Right atrium auricular region (tissue), 2 donors: ENCODE data around the gene ZMYND19. TPM values are rescaled to one million over a fixed set of nuclear protein-coding genes. Genes with fewer than 3 reads are reported as not detected.

Experiments
- DNase-seq: peaks from one replicate; pipeline ENCODE4 v3.0.0-alpha.2; 2019; ENCODE audit warnings: low spot score
- H3K27ac ChIP-seq, 2 donors: fragments of 200-600 bp; sonication (generic); 1 replicate in 1 of 2; 2 replicates in 1 of 2; pipeline ENCODE4 v1.5.1; 2016 to 2019
- H3K27me3 ChIP-seq, 2 donors: fragments of 200-600 bp; sonication (generic); one replicate each; pipeline versions ENCODE4 v1.5.1 to v1.6.0; 2017 to 2019
- H3K36me3 ChIP-seq: fragments of 200-600 bp; sonication (generic); one replicate; pipeline ENCODE4 v1.5.1; 2016
- H3K4me1 ChIP-seq, 2 donors: fragments of 200-600 bp; sonication (generic); one replicate each; pipeline versions ENCODE4 v1.5.1 to v1.6.0; 2017 to 2019
- H3K4me3 ChIP-seq, 2 donors: fragments of 200-600 bp; sonication (generic); 1 replicate in 1 of 2; 2 replicates in 1 of 2; pipeline ENCODE4 v1.5.1; 2017 to 2019; ENCODE audit warnings: mild to moderate bottlenecking in 1 of 2, moderate library complexity in 1 of 2
- H3K9me3 ChIP-seq, 2 donors: fragments of 200-600 bp; sonication (generic); one replicate each; pipeline ENCODE4 v1.5.1; 2019
- total RNA-seq, 2 donors: library from RNA; depleted of rRNA; stranded (reverse); fragments of >200 nt; gene quantifications; one replicate each; pipeline ENCODE4 v1.1.0, GENCODE V29; 2016
- TF ChIP-seq, protein P1 (sequence below), 2 donors: fragments of 200-600 bp; sonication (generic); IDR thresholded peaks; one replicate each; pipeline ENCODE4 v1.5.1; 2019; ENCODE audit warnings: antibody characterized with exemption in 2 of 2

Gene ZMYND19
- total RNA-seq, 2 donors from 2014 or later: 5.0 to 6.4 TPM

DNA sequence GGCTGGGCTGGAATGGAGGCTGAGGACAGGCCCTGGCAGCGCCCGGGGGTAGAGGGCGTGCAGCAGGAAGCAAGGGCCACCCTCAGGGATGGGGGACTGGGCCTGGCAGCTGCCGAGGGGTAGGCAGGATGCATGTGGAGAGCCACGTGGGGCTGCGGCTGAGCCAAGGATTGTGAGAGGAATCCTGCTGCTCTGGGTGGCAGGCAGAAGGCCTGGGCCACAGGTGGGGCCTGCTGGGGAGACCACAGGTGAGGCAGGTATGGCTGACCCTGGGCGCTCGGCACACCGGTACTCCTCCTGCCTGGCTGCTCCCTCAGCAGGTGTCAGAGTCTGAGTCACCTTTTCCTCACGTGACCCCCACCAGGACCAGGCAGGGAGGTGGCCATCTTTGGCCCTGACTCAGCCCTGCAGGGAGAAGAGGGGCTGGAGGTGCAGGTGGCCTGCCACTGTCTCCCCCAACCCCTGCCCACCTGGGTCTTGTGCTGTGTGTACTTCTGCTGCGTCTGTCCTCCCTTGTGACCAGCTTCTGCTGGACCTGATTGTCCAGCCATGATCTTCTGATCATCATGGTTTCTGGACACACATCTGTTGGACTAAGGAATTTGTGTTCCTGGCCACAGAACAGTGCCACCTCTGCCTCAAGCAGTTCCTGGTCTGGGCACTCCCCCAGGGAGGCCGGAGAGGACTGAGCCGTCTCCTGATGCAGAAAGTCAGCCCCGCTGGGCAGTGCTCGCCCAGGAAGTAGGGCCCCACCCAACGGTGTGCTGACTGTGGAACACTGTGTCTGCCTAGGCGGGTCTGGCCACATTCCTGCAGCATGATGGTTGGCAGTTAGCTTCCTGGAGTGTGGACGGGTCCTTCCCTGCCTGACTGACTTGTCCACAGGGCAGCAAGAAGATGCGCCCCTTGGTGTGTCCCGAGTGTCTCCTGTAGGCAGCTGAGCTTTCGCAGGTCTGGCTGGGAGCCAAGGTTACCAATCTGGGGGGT lies 21.6 kb upstream of the ZMYND19 start:
- peak overlapping the region in 1 of 2 donors; percentile 48 for H3K27ac ChIP-seq
- TF ChIP-seq, protein P1, sequence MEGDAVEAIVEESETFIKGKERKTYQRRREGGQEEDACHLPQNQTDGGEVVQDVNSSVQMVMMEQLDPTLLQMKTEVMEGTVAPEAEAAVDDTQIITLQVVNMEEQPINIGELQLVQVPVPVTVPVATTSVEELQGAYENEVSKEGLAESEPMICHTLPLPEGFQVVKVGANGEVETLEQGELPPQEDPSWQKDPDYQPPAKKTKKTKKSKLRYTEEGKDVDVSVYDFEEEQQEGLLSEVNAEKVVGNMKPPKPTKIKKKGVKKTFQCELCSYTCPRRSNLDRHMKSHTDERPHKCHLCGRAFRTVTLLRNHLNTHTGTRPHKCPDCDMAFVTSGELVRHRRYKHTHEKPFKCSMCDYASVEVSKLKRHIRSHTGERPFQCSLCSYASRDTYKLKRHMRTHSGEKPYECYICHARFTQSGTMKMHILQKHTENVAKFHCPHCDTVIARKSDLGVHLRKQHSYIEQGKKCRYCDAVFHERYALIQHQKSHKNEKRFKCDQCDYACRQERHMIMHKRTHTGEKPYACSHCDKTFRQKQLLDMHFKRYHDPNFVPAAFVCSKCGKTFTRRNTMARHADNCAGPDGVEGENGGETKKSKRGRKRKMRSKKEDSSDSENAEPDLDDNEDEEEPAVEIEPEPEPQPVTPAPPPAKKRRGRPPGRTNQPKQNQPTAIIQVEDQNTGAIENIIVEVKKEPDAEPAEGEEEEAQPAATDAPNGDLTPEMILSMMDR (IDR thresholded peaks at IDR 0.05): no peak
- peak; percentile 70 for DNase-seq

DNA sequence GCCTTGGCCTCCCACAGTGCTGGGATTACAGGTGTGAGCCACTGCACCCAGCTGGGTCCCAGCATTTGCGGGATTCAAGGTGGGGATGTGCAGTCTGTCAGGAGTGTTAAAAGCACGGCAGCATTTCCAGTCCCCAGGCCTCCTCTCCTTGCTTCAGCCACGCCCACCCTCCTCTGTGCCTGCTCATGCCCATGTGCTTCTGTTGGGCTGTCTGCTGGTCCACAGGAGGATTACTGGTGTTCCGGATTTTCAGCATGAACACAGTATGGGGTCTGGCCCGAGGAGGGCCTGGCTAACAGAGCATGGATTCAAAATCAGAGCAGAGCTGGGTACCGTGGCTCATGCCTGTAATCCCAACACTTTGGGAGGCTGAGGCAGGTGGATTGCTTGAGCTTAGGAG lies 20.6 kb upstream of the ZMYND19 start:
- H3K36me3 ChIP-seq: peaks cover 24% of the 10 kb centered on the region
- no peak for DNase-seq
- peaks cover 0 to 52% of the 10 kb centered on the region in 2 donors for H3K4me1 ChIP-seq
- H3K4me3 ChIP-seq: no peak overlapping the region
- no peaks in the 10 kb centered on the region for H3K27me3 ChIP-seq
- no peaks in the 10 kb centered on the region for H3K9me3 ChIP-seq
- TF ChIP-seq, protein P1 (IDR thresholded peaks at IDR 0.05): no peak
- no peak overlapping the region for H3K27ac ChIP-seq

More for the DNA sequence above, 21.6 kb upstream of the ZMYND19 start:
- Histone ChIP-seq H3K27me3 (no peaks in the 10 kb centered on the region), H3K9me3 (no peaks in the 10 kb centered on the region), H3K4me1 (peaks cover 0 to 47% of the 10 kb centered on the region in 2 donors), H3K4me3 (no peak overlapping the region), H3K36me3 (peaks cover 24% of the 10 kb centered on the region)

DNA sequence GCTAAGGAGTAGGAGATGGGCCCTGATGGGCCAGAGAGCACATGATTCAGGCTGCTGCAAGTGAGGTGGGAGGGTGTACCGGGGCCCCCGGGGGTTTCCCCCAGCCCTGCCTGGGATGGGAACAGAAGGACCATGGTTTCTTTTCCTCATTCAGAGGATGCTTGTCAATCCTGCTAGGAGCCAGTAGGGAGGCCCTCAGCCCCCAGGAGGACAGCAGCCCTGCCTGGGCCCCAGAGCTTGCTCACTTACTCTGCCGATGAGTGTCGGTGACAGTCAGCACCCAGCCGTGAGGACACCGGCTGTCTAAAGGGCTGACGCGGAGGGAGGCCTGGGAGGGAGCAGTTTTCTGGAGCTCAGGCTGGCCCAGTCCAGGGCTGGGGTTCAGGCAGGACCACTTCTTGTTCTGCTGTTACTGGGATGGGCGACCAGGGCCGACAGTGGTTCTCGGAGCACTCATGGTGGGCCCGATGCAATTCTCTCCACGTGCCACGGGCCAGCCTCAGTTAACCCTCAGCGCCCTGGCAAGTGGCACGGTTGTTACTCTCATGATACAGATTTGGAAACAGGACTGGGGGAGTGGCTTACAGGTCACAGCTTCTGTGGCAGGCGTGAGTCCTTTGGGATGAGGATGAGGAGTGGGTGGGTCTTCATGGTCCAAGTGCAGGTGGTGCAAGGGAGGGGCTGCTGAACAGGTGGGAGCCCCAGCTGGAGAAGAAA lies 17.0 kb upstream of the ZMYND19 start:
- Histone ChIP-seq H3K27ac (peak overlapping the region; percentile 81 to 90), H3K4me3 (peak overlapping the region in 1 of 2 donors; percentile 77)
- DNase-seq: no peak

DNA sequence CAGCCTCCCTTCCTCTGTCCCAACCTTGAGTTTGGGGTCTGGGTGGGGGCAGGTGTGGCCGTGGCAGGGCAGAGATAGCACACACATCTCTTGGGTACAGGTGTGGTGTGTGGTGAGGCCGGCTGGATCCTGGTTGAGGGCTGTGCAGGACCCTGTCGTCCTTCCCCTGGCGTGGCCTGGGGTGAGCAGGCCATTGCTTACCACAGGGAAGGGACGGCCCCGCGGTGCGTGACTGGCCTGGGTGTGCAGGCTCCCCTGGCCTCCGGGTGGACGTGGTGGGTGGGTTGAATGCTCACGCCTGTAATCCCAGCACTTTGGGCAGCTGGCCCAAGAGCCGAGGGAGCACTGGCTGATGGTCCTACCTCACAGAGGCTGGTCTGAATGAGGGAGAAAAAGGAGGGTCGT lies 16.4 kb upstream of the ZMYND19 start:
- Histone ChIP-seq H3K27me3 (no peaks in the 10 kb centered on the region), H3K9me3 (no peaks in the 10 kb centered on the region), H3K27ac (peak overlapping the region; percentile 81 to 90), H3K4me3 (peak overlapping the region; percentile 77 to 86), H3K4me1 (peaks cover 0 to 47% of the 10 kb centered on the region in 2 donors), H3K36me3 (no peaks in the 10 kb centered on the region)
- DNase-seq: no peak
- TF ChIP-seq, protein P1 (IDR thresholded peaks at IDR 0.05): no peak

More for the DNA sequence above, 17.0 kb upstream of the ZMYND19 start:
- Histone ChIP-seq H3K27me3 (no peaks in the 10 kb centered on the region), H3K4me1 (peaks cover 0 to 52% of the 10 kb centered on the region in 2 donors), H3K9me3 (no peaks in the 10 kb centered on the region), H3K36me3 (no peaks in the 10 kb centered on the region)
- TF ChIP-seq, protein P1 (IDR thresholded peaks at IDR 0.05): no peak

DNA sequence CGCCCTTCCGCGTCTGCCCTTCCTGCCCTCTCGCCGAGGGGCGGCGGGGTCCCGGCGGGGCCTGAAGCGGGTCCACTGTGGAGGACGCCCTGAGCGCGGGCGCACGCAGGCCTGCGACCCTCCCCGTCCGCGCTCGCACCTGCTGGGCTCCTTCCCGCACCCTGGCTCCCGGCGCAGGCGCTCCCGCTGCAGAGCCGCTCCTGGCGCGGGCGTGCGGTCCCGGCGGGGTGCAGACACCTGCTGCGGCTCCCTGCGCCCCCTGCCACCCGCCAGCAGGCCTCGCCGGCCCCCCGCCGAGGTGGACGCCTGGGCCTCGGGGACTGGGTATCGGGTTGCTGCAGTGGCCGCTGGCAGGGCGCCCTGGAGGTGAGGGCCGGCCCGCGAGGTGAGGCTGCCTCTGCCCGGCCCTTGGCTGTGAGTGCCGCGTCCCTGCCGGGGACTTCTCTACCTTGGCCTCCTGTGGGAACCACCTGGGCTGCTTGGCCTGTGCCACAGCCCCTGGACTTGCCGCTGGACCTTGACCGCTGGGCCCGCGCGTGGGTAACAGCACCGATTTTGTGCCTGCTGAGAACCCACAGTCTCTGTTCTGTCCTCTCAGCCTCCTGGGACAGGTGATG lies 15.8 kb upstream of the ZMYND19 start:
- no peaks in the 10 kb centered on the region for H3K27me3 ChIP-seq
- no peak for DNase-seq
- TF ChIP-seq, protein P1 (IDR thresholded peaks at IDR 0.05): no peak
- H3K27ac ChIP-seq: peak overlapping the region; percentile 81 to 90
- no peaks in the 10 kb centered on the region for H3K36me3 ChIP-seq
- peak overlapping the region; percentile 77 to 86 for H3K4me3 ChIP-seq
- peaks cover 0 to 41% of the 10 kb centered on the region in 2 donors for H3K4me1 ChIP-seq
- H3K9me3 ChIP-seq: no peaks in the 10 kb centered on the region
